ENCODE data around the gene XPNPEP1.

The XPNPEP1 gene

DNA sequence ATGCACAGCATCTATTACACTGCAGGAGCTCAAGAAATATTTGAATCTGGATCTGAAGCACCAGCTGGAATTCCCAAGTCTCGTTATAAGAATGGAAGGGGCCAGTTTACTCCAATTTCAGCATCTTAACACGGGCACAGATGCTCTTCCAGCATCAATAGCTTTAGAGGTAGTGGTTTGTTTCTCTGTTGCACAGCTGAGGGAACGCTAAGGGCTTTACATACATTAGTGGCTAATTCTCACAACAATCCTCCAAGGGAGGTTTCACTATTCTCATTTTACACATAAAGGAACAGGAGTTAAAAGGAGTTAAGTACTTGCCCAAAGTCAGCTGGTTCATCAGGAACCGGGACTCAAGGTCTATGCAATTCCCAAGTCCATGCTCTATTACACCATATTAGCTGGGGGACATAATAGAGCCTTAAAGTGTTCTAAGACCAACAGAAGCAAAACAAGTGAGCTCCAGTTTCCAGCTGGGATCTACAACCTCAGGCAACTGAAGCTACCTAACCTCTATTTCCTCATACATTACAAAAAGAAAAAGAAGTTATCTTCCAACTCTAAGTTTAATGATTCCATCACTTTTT lies 9.9 kb downstream of the XPNPEP1 start:
- Histone ChIP-seq H3K27me3 (ENCODE audit: insufficient read depth, low read length) (no peaks in the 10 kb centered on the region), H4K12ac (ENCODE audit: low read depth, low read length) (no peak overlapping the region), H3K9me3 (ENCODE audit: insufficient read depth, low read depth, low read length) (no peaks in the 10 kb centered on the region), H2BK12ac (ENCODE audit: low read length) (no peak overlapping the region), H2BK5ac (ENCODE audit: low read depth, low read length, poor library complexity) (no peak overlapping the region), H3K79me1 (ENCODE audit: low read length) (no peaks in the 10 kb centered on the region), H3K9ac (ENCODE audit: low read length) (no peak overlapping the region), H4K91ac (ENCODE audit: low read depth, low read length) (no peak overlapping the region), H3K4me1 (ENCODE audit: control insufficient read depth in 1 of 2, insufficient read depth in 2 of 2, low read length in 2 of 2) (peaks cover 0 to 5% of the 10 kb centered on the region in 2 experiments), H2BK120ac (ENCODE audit: insufficient read depth, low read length, poor library complexity) (no peak overlapping the region), H3K4me2 (ENCODE audit: low read length) (no peak overlapping the region), H2AFZ (ENCODE audit: insufficient read depth, low read length, poor library complexity) (no peak overlapping the region), H3K79me2 (ENCODE audit: control insufficient read depth, insufficient read depth, low read length, poor library complexity) (no peaks in the 10 kb centered on the region), H3K36me3 (ENCODE audit: control insufficient read depth in 1 of 2, insufficient read depth in 2 of 2, low read length in 2 of 2) (peaks cover 2 to 4% of the 10 kb centered on the region in 2 experiments), H3K14ac (ENCODE audit: low read length) (no peak overlapping the region), H4K8ac (ENCODE audit: low read depth, low read length) (no peak overlapping the region), H3K23ac (ENCODE audit: low read length) (no peak overlapping the region), H3K4ac (ENCODE audit: low read depth, low read length) (no peak overlapping the region), H2AK5ac (ENCODE audit: low read length) (no peak overlapping the region), H3K27ac (ENCODE audit: low read depth, low read length) (peak overlapping the region; percentile 32), H3K4me3 (ENCODE audit: low read depth, low read length) (no peak overlapping the region), H3K18ac (ENCODE audit: low read length) (no peak overlapping the region)
- no peak for DNase-seq
- WGBS (ENCODE audit: extremely low coverage, insufficient coverage, insufficient read length), result no CpG with 5 or more reads among the region's 4 CpGs

- Histone ChIP-seq H2BK5ac (ENCODE audit: low read depth, low read length, poor library complexity) (no peak overlapping the region), H2AFZ (ENCODE audit: insufficient read depth, low read length, poor library complexity) (no peak overlapping the region), H2BK120ac (ENCODE audit: insufficient read depth, low read length, poor library complexity) (no peak overlapping the region), H3K9me3 (ENCODE audit: insufficient read depth, low read depth, low read length) (no peaks in the 10 kb centered on the region), H3K4me3 (ENCODE audit: low read depth, low read length) (no peak overlapping the region), H4K8ac (ENCODE audit: low read depth, low read length) (no peak overlapping the region), H3K79me2 (ENCODE audit: control insufficient read depth, insufficient read depth, low read length, poor library complexity) (no peaks in the 10 kb centered on the region), H2AK5ac (ENCODE audit: low read length) (no peak overlapping the region), H3K23ac (ENCODE audit: low read length) (no peak overlapping the region), H3K4ac (ENCODE audit: low read depth, low read length) (no peak overlapping the region), H3K27ac (ENCODE audit: low read depth, low read length) (peak overlapping the region; percentile 32), H4K12ac (ENCODE audit: low read depth, low read length) (no peak overlapping the region), H2BK12ac (ENCODE audit: low read length) (no peak overlapping the region), H3K79me1 (ENCODE audit: low read length) (no peaks in the 10 kb centered on the region), H3K18ac (ENCODE audit: low read length) (no peak overlapping the region), H3K36me3 (ENCODE audit: control insufficient read depth in 1 of 2, insufficient read depth in 2 of 2, low read length in 2 of 2) (peaks cover 4% of the 10 kb centered on the region in 2 experiments), H3K9ac (ENCODE audit: low read length) (no peak overlapping the region), H3K4me2 (ENCODE audit: low read length) (no peak overlapping the region), H4K91ac (ENCODE audit: low read depth, low read length) (no peak overlapping the region), H3K27me3 (ENCODE audit: insufficient read depth, low read length) (no peaks in the 10 kb centered on the region), H3K14ac (ENCODE audit: low read length) (no peak overlapping the region), H3K4me1 (ENCODE audit: control insufficient read depth in 1 of 2, insufficient read depth in 2 of 2, low read length in 2 of 2) (peaks cover 0 to 5% of the 10 kb centered on the region in 2 experiments)
- WGBS (ENCODE audit: extremely low coverage, insufficient coverage, insufficient read length), result no CpG with 5 or more reads among the region's 2 CpGs
- peak; percentile 80 to 92 for DNase-seq
Measured at GRCh38 chr10:109912335-109913281, 10.7 kb downstream of the XPNPEP1 start.

GRCh38 chr10:109911903-109912302 lies 11.4 kb downstream of the XPNPEP1 start:
- H3K9ac ChIP-seq (ENCODE audit: low read length), result no peak overlapping the region
- H3K4ac ChIP-seq (ENCODE audit: low read depth, low read length), result no peak overlapping the region
- H2AFZ ChIP-seq (ENCODE audit: insufficient read depth, low read length, poor library complexity), result no peak overlapping the region
- H3K4me3 ChIP-seq (ENCODE audit: low read depth, low read length), result no peak overlapping the region
- H2BK5ac ChIP-seq (ENCODE audit: low read depth, low read length, poor library complexity), result no peak overlapping the region
- no peak overlapping the region for H3K27ac ChIP-seq (ENCODE audit: low read depth, low read length)
- H3K4me2 ChIP-seq (ENCODE audit: low read length), result no peak overlapping the region
- peaks cover 7 to 10% of the 10 kb centered on the region in 2 experiments for H3K36me3 ChIP-seq (ENCODE audit: control insufficient read depth in 1 of 2, insufficient read depth in 2 of 2, low read length in 2 of 2)
- no peak overlapping the region for H4K8ac ChIP-seq (ENCODE audit: low read depth, low read length)
- H2AK5ac ChIP-seq (ENCODE audit: low read length), result no peak overlapping the region
- no peak overlapping the region for H3K14ac ChIP-seq (ENCODE audit: low read length)
- no peak overlapping the region for H4K91ac ChIP-seq (ENCODE audit: low read depth, low read length)
- WGBS (ENCODE audit: extremely low coverage, insufficient coverage, insufficient read length), result 100% methylated on average over 1 of the region's 3 CpGs
- H2BK12ac ChIP-seq (ENCODE audit: low read length), result no peak overlapping the region
- H4K12ac ChIP-seq (ENCODE audit: low read depth, low read length), result no peak overlapping the region
- no peak for DNase-seq
- no peaks in the 10 kb centered on the region for H3K9me3 ChIP-seq (ENCODE audit: insufficient read depth, low read depth, low read length)
- H3K18ac ChIP-seq (ENCODE audit: low read length), result no peak overlapping the region
- H3K79me2 ChIP-seq (ENCODE audit: control insufficient read depth, insufficient read depth, low read length, poor library complexity), result no peaks in the 10 kb centered on the region
- no peaks in the 10 kb centered on the region for H3K79me1 ChIP-seq (ENCODE audit: low read length)
- peaks cover 0 to 5% of the 10 kb centered on the region in 2 experiments for H3K4me1 ChIP-seq (ENCODE audit: control insufficient read depth in 1 of 2, insufficient read depth in 2 of 2, low read length in 2 of 2)
- no peak overlapping the region for H2BK120ac ChIP-seq (ENCODE audit: insufficient read depth, low read length, poor library complexity)
- no peaks in the 10 kb centered on the region for H3K27me3 ChIP-seq (ENCODE audit: insufficient read depth, low read length)
- H3K23ac ChIP-seq (ENCODE audit: low read length), result no peak overlapping the region

GRCh38 chr10:109906316-109906715 lies 17.0 kb downstream of the XPNPEP1 start:
- Histone ChIP-seq H4K91ac (ENCODE audit: low read depth, low read length) (no peak overlapping the region), H3K9me3 (ENCODE audit: insufficient read depth, low read depth, low read length) (no peaks in the 10 kb centered on the region), H2BK5ac (ENCODE audit: low read depth, low read length, poor library complexity) (no peak overlapping the region), H4K8ac (ENCODE audit: low read depth, low read length) (no peak overlapping the region), H3K23ac (ENCODE audit: low read length) (no peak overlapping the region), H2AK5ac (ENCODE audit: low read length) (no peak overlapping the region), H2BK120ac (ENCODE audit: insufficient read depth, low read length, poor library complexity) (no peak overlapping the region), H3K27ac (ENCODE audit: low read depth, low read length) (no peak overlapping the region), H3K9ac (ENCODE audit: low read length) (no peak overlapping the region), H2BK12ac (ENCODE audit: low read length) (no peak overlapping the region), H3K18ac (ENCODE audit: low read length) (no peak overlapping the region), H3K4me3 (ENCODE audit: low read depth, low read length) (no peak overlapping the region), H3K36me3 (ENCODE audit: control insufficient read depth in 1 of 2, insufficient read depth in 2 of 2, low read length in 2 of 2) (peaks cover 10 to 13% of the 10 kb centered on the region in 2 experiments), H2AFZ (ENCODE audit: insufficient read depth, low read length, poor library complexity) (no peak overlapping the region), H4K12ac (ENCODE audit: low read depth, low read length) (no peak overlapping the region), H3K27me3 (ENCODE audit: insufficient read depth, low read length) (no peaks in the 10 kb centered on the region), H3K79me1 (ENCODE audit: low read length) (no peaks in the 10 kb centered on the region), H3K4me2 (ENCODE audit: low read length) (no peak overlapping the region), H3K14ac (ENCODE audit: low read length) (no peak overlapping the region), H3K4ac (ENCODE audit: low read depth, low read length) (no peak overlapping the region), H3K4me1 (ENCODE audit: control insufficient read depth in 1 of 2, insufficient read depth in 2 of 2, low read length in 2 of 2) (peaks cover 0 to 4% of the 10 kb centered on the region in 2 experiments), H3K79me2 (ENCODE audit: control insufficient read depth, insufficient read depth, low read length, poor library complexity) (no peaks in the 10 kb centered on the region)
- no CpG with 5 or more reads among the region's 1 CpG for WGBS (ENCODE audit: extremely low coverage, insufficient coverage, insufficient read length)
- DNase-seq, result no peak

Measured in trophoblast cell (in vitro differentiated cells and primary cell).